Measurements from ENCODE around the gene RGS7. TPM values are rescaled to one million over a fixed set of nuclear protein-coding genes. Genes with fewer than 3 reads are reported as not detected.
A peak's percentile ranks its signal among the peaks of the same experiment; 100 is the strongest.
"Not testable (repeated sequence)": the region's sequence is repeated elsewhere in the genome, so short reads cannot be mapped to it uniquely, and the experiment has no call there.

RGS7 gene
- total RNA-seq, 1 experiment from 2014 or later, result 4.5 TPM

DNA sequence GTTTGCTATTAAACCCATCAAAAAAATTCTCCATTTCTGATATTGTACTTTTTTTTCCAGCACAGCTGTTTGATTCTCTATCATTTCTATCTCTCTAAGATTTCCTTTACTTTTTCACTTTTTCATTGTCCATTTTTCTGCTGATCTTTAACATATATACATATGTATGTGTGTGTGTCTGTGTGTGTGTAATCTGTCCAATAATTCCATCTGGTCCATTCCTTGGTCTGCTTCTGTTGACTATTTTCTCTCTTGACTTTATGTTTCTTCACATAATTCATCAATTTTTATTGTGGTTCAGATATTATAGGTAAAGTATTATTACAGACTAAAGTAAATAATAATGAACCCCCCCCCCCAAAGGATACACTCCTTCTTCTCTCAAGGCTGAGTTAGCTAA, 84.2 kb downstream of the RGS7 start:
- DNase-seq (ENCODE audit: low read depth), result no peak

DNA sequence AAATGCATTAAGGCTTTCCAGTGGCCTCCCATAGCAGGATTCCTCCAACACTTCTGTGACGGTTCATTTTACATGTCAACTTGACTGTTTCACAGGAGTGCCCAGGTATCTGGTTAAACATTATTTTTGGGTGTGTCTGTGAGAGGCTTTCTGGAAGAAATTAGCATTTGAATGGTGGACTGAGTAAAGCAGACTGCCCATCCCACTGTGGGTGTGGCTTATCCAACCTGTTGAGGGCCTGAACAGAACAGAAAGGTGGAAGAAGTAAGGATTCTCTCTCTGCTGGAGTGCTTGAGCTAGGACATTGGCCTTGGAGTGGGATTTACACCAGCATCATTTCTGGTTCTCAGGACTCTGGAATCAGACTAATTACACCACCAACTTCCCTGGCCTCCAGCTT, 85.6 kb downstream of the RGS7 start:
- DNase-seq (ENCODE audit: low read depth), result no peak

DNA sequence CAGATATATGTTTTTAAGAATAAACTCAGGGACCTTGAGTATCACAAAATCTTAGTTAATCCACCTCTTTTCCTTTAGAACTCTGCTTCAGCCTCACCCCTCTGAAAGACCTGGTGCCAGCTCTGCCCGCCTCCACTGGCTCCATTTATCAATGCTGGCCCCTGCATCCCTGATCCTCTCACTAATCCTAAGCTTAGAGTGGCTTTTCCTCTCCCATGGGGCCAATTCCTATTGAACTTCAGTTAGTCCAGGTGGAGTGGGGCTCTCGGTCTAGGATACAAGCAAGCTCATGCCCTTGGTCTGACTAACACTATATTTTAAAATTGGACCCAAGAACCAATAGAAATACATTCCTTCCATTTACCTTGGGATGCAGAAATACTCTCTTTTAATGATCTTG, 87.0 kb downstream of the RGS7 start:
- DNase-seq (ENCODE audit: low read depth), result no peak

DNA sequence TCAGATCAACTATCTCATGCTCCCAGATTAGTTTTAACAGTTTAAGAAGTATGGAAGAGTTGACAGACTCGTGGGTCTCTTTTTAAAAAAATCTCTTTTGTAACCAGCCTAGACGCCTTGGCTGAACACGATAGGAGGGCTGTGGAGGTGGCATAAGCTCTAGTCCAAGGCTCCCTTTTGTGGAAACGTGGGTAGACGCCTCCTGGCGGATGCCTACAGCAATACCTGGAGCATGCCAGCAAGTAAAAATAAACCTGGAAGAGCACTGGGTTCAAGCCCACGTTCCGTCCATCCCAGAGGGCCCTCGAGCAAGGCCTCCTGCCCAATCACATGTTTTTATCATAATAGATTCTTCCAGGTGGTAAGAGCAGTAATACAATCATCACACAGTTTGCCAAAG, 87.9 kb downstream of the RGS7 start:
- peak; percentile 25 for DNase-seq (ENCODE audit: low read depth)

DNA sequence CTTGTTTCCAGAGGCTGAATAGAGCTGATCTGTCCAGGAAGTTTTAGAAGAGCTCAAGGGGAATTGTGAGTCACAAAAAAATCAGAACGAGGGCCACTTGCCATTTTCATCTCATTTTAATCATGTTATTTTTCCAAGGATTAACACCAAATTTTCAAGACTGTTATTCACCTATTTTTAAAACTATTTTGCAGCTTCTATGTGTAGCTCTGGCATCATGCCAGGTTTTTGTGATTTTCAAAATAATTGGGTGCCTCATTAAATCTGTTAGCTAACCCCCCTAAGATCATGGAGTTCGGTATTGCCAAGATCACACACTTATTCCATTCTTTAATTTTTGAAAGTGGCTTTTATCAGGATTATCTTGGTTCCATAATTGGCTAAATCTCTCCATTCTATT, 90.9 kb downstream of the RGS7 start:
- DNase-seq (ENCODE audit: low read depth), result peak; percentile 44

DNA sequence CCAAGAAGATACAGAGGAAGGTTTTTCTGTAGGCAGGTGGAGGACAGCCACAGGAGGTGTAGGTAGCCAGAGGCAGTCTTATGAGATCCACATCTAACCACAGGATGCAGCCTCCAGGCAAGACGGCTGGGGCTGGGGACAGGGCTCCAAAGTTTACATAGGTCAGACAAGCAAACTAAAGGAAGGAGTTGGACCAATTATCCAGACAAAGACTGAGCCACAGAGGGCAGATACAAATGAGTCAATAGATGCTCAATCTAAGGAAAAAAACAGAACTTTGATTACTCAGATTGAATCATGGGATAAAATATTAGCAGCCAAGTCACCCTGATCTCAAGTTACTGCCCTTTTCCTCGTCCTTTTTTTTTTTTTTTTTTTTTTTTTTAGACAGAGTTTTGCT, 91.6 kb downstream of the RGS7 start:
- peak; percentile 80 for DNase-seq (ENCODE audit: low read depth)

DNA sequence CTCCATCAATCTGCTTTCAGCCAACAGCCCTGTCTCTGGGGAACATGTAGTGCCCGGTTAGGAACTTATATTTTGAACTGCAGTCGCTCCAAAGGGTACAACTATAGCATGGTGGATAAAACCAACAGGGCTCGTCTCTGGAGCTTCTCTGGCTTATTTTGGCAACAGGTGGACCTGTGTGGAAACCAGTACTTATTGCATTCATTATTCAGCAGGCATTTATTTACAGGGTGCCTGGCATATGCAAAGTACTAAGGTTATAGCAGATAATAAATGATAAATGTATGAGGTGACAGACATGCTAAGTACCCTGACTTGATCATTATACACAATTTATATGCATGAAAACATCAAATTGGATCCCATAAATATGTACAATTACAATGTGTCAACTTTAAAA, 93.7 kb downstream of the RGS7 start:
- DNase-seq (ENCODE audit: low read depth), result no peak

DNA sequence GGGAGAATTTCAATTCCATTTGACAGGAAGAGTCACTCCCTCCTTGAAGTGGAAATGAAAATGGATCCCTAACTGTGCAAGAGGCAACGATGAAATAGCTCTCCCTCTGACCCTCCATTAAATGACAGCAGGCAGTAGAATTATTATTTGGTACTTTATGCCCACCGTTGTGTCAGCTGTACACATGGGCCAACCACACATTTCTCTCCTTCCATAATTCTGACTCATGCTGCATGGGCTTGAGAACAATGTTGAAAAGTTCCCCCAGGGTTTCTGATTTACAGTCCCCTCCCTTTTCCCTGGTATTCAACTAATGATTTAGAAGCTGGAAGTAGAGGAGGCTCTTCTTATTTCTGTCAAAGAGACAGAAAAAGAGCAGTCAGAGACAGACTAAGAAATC, 103.5 kb downstream of the RGS7 start:
- DNase-seq (ENCODE audit: low read depth), result peak; percentile 88

DNA sequence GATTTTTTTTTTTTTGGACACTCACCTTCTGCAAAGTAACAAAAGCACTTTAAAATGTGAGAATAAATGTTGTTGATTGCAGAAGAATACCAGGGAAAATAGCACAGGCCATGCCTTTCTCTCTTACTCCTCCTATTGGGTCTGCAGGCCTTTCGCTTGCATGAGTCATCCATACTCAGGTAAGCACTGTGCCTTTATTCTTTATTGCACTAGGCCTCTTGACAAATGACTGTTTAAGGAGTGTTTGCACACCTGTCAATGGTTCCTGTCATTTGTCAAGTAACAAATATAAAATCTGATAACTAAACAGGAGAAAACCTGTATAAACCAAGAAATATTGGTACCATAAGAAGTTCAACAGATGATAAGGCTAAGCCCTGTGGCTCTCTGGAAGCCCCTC, 106.5 kb downstream of the RGS7 start:
- no peak for DNase-seq (ENCODE audit: low read depth)

DNA sequence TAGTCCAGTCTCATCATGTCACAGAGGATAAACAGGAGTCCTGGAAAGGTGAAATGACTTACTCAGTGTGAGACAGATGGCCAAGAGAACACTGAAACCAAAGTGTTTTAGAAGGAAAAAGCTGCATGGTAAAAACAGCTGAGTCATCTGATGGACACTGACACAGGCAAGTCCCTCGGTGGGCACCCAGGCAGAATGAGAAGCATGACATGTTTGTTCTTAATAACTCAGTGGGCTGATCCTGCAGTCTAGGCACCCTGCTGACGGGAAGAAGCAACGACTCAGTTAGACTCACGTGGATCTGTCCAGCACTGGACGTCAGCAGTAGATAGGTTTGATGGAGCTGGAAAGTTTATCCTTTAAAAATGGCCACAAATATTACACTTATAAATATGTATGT, 116.9 kb downstream of the RGS7 start:
- peak; percentile 34 for DNase-seq (ENCODE audit: low read depth)

DNA sequence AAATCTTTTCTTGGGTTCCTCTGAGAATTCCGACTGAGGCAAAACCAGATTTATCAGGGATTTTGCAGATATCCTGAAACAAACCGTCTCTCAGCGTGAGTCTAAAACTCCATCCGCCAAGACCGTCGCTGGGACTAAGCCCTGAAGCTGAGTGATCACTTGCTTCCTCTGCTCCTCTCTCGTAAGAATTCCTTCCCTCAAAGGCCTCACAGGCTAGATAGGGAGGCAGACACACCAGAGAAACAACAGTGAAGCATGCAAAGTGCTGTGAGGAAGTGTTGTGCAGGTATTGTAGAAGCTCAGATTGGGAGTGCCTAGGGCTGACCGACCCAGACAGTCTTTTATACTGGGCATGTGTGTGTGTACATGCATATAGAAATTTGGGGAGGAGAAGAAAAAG, 119.1 kb downstream of the RGS7 start:
- no peak for DNase-seq (ENCODE audit: low read depth)

DNA sequence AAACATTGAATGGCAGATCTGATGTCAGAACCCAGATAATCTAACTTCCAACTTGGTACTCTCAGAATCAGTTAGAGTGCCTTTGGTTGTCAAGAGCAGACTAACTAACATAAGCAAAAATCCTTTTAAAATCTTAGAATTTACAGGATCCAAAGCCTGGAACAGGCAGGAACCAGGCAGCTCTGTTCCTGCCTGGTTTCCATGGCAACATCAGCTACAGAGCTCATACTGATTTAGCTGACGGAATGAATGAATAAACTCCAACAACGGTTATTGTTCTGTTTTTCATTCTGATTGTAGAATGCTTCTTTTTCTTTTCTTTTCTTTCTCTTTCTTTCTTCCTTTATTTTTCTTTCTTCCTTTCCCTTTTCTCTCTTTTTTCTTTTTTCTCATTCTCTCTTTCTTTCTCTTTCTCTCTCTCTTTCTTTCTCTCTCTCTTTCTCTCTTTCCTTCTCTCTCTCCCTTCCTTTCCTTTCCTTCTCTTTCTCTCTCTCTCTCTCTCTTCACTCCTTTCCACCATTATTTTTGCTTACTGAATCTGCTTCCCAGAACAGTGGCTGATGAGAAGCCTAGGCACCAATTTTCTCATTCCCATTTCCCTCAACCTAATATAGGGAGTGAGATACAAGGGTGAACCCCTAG, 121.6 kb downstream of the RGS7 start:
- peak; percentile 41 for DNase-seq (ENCODE audit: low read depth)

DNA sequence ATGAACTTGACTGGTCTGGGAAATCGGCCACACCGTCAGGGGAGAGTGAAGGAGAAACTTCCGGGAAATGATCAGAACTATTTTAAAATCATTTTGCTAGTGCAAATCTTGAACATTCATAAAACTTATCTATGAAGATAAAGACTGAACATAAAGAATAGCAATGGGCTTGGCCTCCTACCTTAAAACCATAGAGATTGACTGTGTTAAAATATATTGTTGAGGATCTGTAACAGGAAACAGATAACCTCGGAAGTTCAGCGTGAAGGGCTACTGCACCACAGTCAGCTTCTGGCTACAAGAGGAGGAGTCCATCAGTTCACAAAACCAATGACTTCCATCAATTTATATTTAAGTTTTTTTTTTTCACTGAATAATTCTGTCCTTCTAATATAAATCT, 127.3 kb downstream of the RGS7 start:
- DNase-seq (ENCODE audit: low read depth), result no peak

DNA sequence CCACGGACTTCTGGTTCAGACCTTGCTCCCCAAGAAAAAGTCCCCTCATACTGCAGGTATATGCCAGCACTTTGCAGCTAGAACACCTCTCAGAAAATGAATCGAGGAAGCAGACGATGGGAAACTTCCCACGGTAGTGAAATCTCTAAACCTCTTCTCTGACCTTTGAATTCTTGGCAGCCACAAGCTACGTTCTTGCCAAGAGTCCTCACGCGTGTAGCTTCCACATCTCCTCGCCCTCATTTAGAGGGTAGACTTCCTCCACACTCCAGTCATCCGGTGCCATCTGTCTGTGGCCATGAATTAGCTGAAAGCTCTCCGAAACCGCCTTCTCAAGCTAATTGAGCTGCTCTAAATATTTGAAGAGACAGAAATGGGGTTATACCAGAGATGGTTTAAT, 127.8 kb downstream of the RGS7 start:
- DNase-seq (ENCODE audit: low read depth), result peak; percentile 43

DNA sequence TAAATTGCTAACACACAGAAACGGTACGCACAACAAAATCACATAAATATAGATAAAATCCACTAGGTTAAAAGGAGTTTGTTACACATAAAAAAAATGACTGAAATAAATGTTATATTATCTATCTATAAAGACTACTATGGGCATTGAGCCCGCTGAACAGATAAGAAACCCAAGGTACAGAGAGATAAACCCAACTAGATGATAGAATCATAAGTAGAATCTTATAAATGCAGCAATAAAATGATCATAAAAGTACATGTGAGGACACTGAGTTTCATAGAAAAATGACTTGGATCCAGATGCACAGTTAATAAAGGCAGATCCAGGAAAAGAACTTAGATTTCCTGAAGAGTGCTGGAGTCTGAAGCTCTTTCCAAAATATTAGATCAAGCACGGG, 128.7 kb downstream of the RGS7 start:
- DNase-seq (ENCODE audit: low read depth), result no peak

DNA sequence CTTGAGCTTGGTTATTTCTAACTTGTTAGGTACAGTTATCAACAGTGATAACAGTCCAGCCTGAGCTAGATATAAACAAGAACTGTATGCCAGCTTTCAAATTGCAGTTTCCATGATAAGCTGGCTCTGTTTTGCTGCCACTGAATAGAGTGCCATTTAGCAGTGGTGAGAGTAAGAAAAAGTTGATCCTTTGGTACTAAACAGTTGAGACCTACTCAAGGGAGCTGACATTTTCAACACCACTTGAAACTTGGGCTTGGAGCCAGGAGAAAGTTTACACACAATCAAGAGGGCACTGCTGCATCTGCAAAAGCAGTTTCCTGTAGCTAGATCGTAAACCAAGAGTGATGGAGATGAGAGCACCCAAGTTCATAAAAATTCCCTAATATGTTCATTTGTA, 131.3 kb downstream of the RGS7 start:
- no peak for DNase-seq (ENCODE audit: low read depth)

DNA sequence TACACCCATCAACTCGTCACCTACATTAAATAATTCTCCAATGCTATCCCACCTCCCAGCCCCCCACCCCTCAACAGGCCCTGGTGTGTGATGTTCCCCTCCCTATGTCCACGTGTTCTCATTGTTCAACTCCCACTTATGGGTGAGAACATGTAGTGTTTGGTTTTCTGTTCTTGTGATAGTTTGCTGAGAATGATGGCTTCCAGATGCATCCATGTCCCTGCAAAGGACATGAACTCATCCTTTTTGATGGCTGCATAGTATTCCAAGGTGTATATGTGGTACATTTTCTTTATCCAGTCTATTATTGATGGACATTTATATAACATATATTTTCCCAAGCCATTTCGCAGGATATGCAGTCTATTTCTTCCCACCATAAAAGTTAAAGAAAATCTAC, 132.8 kb downstream of the RGS7 start:
- not testable (repeated sequence) for DNase-seq (ENCODE audit: low read depth)

DNA sequence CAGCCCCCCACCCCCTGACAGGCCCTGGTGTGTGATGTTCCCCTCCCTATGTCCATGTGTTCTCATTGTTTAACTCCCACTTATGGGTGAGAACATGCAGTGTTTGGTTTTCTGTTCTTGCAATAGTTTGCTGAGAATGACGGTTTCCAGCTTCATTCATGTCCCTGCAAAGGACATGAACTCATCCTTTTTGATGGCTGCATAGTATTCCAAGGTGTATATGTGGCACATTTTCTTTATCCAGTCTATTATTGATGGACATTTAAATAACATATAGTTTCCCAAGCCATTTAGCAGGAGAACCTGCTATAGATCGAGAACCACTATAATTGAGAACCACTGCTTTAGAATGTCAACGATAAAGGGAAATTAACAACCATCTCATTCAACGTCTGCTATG, 134.2 kb downstream of the RGS7 start:
- DNase-seq (ENCODE audit: low read depth), result not testable (repeated sequence)

DNA sequence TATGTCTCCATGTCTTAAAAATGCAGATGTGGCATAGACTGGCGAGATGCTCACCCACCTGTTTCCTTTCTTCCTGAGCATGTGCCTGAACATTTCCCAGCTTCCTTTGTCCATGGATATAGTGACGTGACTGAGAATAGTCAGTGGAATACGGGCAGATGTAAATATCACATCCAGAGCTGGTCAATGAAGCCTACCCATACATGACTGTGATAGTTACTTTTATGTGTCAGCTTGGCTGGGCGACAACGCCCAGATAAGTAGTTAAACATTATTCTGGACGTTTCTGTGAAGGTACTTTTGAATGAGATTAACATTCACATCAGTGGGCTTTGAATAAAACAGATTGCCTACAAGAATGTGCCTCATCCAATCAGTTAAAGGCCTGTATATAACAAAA, 135.7 kb downstream of the RGS7 start:
- DNase-seq (ENCODE audit: low read depth), result no peak

DNA sequence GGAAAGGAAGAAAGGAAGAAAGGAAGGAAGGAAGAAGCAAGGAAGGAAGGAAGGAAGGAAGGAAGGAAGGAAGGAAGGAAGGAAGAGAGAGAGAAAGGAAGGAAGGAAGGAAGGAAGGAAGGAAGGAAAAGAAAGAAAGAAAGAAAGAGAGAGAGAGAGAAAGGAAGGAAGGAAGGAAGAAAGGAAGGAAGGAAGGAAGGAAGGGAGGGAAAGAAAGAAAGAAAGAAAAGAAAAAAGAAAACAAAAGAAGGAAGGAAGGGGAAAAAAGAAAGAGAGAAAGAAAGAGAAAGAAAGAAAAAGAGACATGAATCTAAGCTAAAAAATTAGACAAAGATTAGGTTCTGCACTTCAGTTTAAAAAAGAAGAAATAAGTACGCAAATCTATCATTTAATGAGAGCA, 136.1 kb downstream of the RGS7 start:
- DNase-seq (ENCODE audit: low read depth), result not testable (repeated sequence)

DNA sequence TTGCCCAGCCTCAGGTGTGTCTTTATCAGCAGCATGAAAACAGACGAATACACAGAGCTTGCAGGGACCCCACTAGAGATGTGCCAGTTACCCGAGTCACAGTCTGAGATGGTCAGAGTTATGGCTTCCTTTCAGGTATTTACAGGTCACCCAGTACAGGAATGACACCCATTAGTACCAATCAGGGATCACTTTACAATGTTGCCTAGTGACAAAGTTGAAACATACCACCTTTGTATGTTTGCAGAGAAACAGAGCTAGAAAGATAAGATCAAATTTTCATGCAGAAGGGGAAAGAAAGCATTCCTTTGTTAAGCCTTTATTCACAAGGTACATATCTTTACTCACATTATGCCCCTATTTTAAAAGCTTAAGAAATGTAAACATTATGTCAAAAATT, 137.6 kb downstream of the RGS7 start:
- peak; percentile 30 for DNase-seq (ENCODE audit: low read depth)

DNA sequence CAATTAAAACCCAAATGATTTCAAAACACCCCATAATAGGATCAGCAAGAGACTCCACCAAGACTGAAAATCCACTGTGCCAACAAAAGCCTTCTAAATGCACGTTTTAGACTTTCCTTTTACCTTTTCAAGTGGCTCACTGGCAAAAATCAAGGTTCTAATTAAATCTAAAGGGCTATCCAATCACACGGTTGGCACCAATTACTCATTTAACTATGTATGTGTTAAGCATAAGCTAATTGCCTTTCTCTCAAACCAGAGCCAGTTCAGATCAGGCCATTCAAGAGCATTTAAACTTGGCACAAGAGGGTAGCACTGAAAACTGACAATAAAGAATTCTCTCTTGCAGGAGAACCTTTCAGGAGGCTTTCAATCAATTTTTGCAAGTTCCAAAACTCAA, 139.5 kb downstream of the RGS7 start:
- DNase-seq (ENCODE audit: low read depth), result no peak

DNA sequence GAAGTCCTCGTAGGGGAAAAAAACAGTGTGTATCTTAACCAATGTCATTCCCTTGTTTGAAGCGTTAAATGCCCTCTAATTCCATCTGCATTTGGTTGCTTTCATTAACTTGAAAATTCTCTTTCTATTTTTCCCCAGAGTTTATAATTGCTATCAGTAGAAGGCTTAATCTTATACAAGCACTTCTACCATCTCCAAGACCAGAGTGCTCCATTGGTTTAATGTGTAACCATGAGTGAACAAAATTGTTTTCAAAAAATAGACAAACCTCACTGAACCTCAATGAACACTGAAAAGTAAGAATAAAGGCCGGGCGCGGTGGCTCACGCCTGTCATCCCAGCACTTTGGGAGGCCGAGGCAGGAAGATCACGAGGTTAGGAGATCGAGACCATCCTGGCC, 141.3 kb downstream of the RGS7 start:
- no peak for DNase-seq (ENCODE audit: low read depth)

DNA sequence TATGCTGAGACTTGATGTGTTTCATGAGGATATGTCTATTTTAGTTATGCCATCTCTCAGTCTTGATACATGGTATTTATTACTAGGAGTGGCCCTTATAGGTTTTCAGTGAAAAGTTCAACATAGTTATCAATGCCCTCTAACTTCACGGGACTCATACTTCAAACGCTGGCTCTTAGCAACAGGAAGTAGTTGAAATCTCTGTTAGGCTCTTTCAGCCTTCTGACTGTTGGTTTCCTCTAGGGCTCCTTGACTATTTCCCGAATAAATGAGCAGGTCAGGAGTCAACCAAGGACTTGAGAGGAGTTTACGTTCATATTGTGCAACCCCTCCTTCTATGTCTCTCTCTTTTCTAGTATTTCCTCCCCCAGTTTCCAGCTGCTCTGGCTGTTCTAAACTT, 141.8 kb downstream of the RGS7 start:
- DNase-seq (ENCODE audit: low read depth), result no peak

DNA sequence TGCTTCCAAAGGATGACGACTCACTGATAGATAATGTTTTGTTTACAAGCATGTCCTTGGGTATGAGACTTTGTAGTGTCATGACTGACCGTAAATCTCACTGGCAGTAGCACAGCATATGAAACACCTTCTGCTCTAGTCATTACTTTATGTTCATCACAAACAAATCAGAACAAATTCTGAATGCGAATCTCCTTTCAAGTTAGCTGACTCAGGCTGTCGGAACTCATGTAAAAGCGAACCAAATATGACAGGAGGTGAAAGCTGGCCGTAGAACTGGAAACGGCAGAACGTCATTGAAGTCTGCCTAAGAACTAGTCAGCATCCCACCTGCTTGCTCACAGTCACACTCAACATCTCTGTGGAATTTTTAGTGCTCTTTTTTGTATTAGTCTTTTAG, 143.9 kb downstream of the RGS7 start:
- DNase-seq (ENCODE audit: low read depth), result peak; percentile 81
